Measurements from ENCODE around the gene BCS1L. TPM values are rescaled to one million over a fixed set of nuclear protein-coding genes. Genes with fewer than 3 reads are reported as not detected.

Gene BCS1L
- total and polyA plus RNA-seq, 2 of the 13 experiments (the other 11 are each of a cell fraction or from before 2014, with no cell fraction given) = 48.9 to 76.0 TPM

GRCh38 chr2:218659258-218659987 is at the start of gene BCS1L, which contains the start of gene ZNF142 (continued):
- TF ChIP-seq AHDC1 (CRISPR knock-in tag; IDR thresholded peaks at IDR 0.05; ENCODE audit: borderline replicate concordance) (peak; percentile 30; the same call in 1 of the 2 replicates), ZNF10 (CRISPR knock-in tag; IDR thresholded peaks at IDR 0.05; ENCODE audit: borderline replicate concordance, low read depth) (no peak), ZNF432 (CRISPR knock-in tag; IDR thresholded peaks at IDR 0.05; ENCODE audit: borderline replicate concordance) (no peak), GFI1 (CRISPR knock-in tag; IDR thresholded peaks at IDR 0.05; ENCODE audit: borderline replicate concordance) (peak; percentile 36; the same call in 1 of the 2 replicates), ZNF557 (CRISPR knock-in tag; IDR thresholded peaks at IDR 0.05) (peak; percentile 48; the same call in 1 of the 2 replicates), GLMP (CRISPR knock-in tag; IDR thresholded peaks at IDR 0.05; ENCODE audit: borderline replicate concordance) (no peak), KMT2A (CRISPR knock-in tag; IDR thresholded peaks at IDR 0.05) (peak; percentile 84; the same call in 1 of the 2 replicates), ZNF329 (CRISPR knock-in tag; IDR thresholded peaks at IDR 0.05; ENCODE audit: low read depth) (0 out of 2 replicates have a peak, but pooled peaks have one; percentile 18), CSRNP1 (CRISPR knock-in tag; IDR thresholded peaks at IDR 0.05) (peak; percentile 55; the same call in 1 of the 2 replicates), ZNF414 (CRISPR knock-in tag; IDR thresholded peaks at IDR 0.05) (no peak; the same call in 1 of the 2 replicates), ZNF83 (CRISPR knock-in tag; IDR thresholded peaks at IDR 0.05; ENCODE audit: borderline replicate concordance) (no peak), ZSCAN25 (CRISPR knock-in tag; IDR thresholded peaks at IDR 0.05) (peak; percentile 74), RARA (CRISPR knock-in tag; IDR thresholded peaks at IDR 0.05) (peak; percentile 4; the same call in 1 of the 2 replicates), ZNF883 (CRISPR knock-in tag; IDR thresholded peaks at IDR 0.05; ENCODE audit: not compliant biosample characterization) (peak; percentile 67), RFXAP (CRISPR knock-in tag; IDR thresholded peaks at IDR 0.05; ENCODE audit: borderline replicate concordance) (peak; percentile 48; the same call in 1 of the 2 replicates), CENPX (CRISPR knock-in tag; IDR thresholded peaks at IDR 0.05) (no peak), ZNF350 (CRISPR knock-in tag; IDR thresholded peaks at IDR 0.05; ENCODE audit: borderline replicate concordance, low read depth) (peak; percentile 76; the same call in 1 of the 2 replicates), SETDB1 (CRISPR knock-in tag; IDR thresholded peaks at IDR 0.05; ENCODE audit: borderline replicate concordance) (no peak), SP5 (CRISPR knock-in tag; IDR thresholded peaks at IDR 0.05; ENCODE audit: borderline replicate concordance, low read depth) (peak; percentile 79; the same call in 1 of the 2 replicates), SUZ12 (IDR thresholded peaks at IDR 0.05; ENCODE audit: low read depth, low read length) (no peak)

Measured in HepG2 (cell line).